Ectodermal cell (in vitro differentiated cells): ENCODE results near the gene TMEM184B.
A peak's percentile ranks its signal among the peaks of the same experiment; 100 is the strongest.

Source experiments
- H3K27ac ChIP-seq: 2 replicates; pipeline ENCODE4 v1.7.0; 2013; ENCODE audit warnings: mild to moderate bottlenecking, low read depth, low read length; ENCODE audit not compliant: insufficient read depth, poor library complexity, severe bottlenecking
- H3K27me3 ChIP-seq: 2 replicates; pipeline ENCODE4 v1.7.0; 2013; ENCODE audit warnings: mild to moderate bottlenecking, low read length; ENCODE audit not compliant: insufficient read depth, control insufficient read depth, poor library complexity, severe bottlenecking
- H3K36me3 ChIP-seq: one replicate; pipeline ENCODE4 v1.7.0; 2013; ENCODE audit warnings: low read length; ENCODE audit not compliant: control insufficient read depth, insufficient read depth
- H3K4me1 ChIP-seq: one replicate; pipeline ENCODE4 v1.7.0; 2013; ENCODE audit warnings: low read length; ENCODE audit not compliant: control insufficient read depth, insufficient read depth
- H3K4me3 ChIP-seq: 2 replicates; pipeline ENCODE4 v1.7.0; 2013; ENCODE audit warnings: low read depth, low read length, control low read depth; ENCODE audit not compliant: insufficient read depth
- H3K9me3 ChIP-seq: 2 replicates; pipeline ENCODE4 v1.7.0; 2013; ENCODE audit warnings: mild to moderate bottlenecking, low read length, moderate library complexity; ENCODE audit not compliant: control insufficient read depth
- WGBS, 2 experiments: methylation state at CpG; one replicate each; pipeline ENCODE4 v1.1.7; 2013; ENCODE audit warnings: missing lambda C conversion rate in 2 of 2; 5-methylcytosine and 5-hydroxymethylcytosine counted together

The TMEM184B gene

DNA sequence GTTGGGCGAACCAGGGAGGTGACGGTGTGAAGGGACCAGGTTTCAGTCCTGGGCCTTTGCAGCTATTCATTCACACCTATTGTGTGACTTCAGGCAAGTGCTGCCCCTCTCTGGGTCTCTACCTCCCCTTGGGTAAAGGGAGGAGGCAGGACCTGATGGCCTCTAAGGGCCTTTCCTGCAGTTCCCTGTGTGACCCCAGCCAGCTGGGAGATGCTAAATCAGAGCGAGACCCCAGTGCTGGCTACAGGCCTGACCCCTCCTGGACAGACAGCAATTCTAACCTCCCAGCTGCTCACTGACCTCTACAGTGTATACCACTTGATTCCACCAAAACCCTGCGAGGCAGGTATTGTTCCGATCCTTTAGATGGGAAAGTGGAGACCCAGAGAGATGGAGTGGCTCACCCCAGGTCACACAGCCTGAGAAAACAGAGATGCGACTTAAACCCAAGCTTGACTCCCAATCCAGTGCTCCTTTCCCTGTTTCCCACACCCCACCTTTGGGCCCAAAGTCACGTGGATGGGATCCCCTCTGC lies 64.8 kb downstream of the TMEM184B start:
- H3K36me3 ChIP-seq: no peaks in the 10 kb centered on the region
- H3K27ac ChIP-seq: no peak overlapping the region
- no peak overlapping the region for H3K4me3 ChIP-seq
- H3K27me3 ChIP-seq: peaks cover 23% of the 10 kb centered on the region
- no peaks in the 10 kb centered on the region for H3K9me3 ChIP-seq
- 91 to 95% methylated on average over 7 of the region's 7 CpGs for WGBS, 2 experiments
- H3K4me1 ChIP-seq: peaks cover 3% of the 10 kb centered on the region

DNA sequence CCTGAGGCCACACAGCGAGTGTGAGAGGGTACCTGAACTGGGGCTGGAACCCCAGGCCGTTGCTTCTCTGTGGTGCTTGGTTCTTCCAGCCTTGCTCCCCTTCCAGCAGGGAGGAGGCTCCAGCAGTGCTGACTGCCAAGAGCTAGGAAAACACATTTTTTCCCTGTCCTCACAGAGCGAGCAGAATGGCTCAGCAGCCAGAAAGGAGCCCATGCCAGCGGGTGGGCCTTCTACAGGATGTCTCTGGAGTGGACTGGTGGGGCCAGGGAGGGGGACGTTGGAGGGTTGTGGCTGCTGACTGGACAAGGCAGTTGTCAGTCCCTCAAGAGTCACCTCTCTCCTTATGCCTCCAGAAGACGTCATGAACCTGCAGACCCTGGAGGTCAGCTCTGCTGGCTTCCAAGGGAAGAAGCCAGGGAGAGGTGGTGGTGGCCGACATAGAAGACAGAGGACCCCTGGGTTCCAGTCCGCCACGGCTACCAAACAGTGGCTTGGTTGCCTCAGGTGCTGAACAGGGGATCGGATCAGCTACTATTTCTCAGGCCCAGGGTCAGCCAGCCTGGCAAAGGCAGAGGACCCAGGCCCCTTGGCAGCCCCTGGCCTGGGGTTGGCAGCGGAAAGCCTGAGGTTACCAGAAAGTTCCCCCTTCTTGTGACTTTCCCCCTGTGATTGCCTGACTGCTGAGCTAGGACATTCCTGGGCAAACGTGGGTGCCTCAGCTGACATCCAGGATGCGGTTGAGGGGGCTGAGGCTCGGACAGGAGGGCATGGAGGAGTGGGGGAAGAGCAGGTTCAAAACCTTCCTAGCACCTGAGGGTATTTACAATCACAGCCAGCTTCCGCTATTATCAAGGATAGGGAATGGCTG lies 67.3 kb downstream of the TMEM184B start:
- H3K27me3 ChIP-seq: peaks cover 46% of the 10 kb centered on the region
- no peak overlapping the region for H3K4me3 ChIP-seq
- peaks cover 8% of the 10 kb centered on the region for H3K4me1 ChIP-seq

DNA sequence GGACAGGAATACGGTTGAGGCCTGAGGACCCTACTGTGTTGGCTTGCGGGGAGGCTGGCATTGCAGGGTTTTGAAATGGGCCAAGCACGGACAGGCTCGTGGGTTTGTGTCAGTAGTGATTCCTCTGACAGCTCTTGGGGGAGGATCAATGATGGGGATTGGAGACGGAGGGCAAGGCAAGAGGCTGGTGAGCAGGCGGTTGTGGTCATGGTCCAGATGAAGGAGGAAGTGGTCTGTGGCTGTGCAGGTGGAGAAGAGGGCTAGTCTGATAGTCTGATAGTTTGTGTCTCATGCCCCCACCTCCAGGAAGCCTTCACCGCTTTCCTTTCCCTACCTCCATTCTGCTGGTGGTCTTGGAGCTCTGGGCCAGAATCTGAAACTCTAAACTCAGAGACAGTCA lies 68.0 kb downstream of the TMEM184B start:
- Histone ChIP-seq H3K36me3 (no peaks in the 10 kb centered on the region), H3K27ac (no peak overlapping the region), H3K4me1 (peaks cover 8% of the 10 kb centered on the region), H3K9me3 (no peaks in the 10 kb centered on the region), H3K27me3 (peaks cover 50% of the 10 kb centered on the region), H3K4me3 (no peak overlapping the region)
- 90 to 91% methylated on average over 7 of the region's 7 CpGs for WGBS, 2 experiments

More for the DNA sequence above, 67.3 kb downstream of the TMEM184B start:
- Histone ChIP-seq H3K9me3 (no peaks in the 10 kb centered on the region), H3K36me3 (no peaks in the 10 kb centered on the region), H3K27ac (no peak overlapping the region)
- 87 to 88% methylated on average over 15 of the region's 15 CpGs for WGBS, 2 experiments

DNA sequence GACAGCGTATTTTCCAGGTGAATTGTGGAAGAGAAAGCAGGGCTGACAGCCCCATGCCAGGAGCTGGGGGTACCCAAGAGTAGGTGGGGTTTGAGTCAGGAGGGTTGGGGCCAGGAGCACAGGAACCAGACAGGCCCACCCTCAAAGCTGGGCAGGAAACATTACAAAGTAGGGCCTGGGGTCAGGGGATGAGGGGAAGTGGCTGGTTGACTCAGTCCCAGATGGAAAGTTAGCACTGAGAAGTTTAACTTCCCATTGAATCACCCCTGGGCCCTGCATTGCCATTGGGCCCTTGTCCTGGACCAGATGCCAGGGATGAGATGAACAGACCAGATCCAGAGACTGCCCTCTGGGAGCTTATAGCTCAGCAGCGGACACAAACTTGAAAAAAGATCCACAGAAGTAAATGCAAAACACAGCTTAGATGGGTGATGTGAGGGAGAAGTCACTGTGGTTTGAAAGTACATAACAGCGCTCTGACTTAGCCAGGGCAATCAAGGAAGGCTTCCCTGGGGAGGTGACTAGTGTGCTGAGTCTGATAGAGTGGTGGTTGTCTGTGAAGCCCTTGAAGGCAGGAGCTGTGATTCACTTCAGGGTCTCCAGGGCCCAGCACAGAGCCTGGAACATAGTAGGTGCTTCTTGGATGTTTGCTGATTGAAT lies 68.8 kb downstream of the TMEM184B start:
- Histone ChIP-seq H3K4me1 (peaks cover 8% of the 10 kb centered on the region), H3K36me3 (no peaks in the 10 kb centered on the region), H3K4me3 (no peak overlapping the region), H3K27me3 (peaks cover 50% of the 10 kb centered on the region), H3K9me3 (no peaks in the 10 kb centered on the region), H3K27ac (no peak overlapping the region)
- WGBS, 2 experiments: 92 to 95% methylated on average over 3 of the region's 3 CpGs

DNA sequence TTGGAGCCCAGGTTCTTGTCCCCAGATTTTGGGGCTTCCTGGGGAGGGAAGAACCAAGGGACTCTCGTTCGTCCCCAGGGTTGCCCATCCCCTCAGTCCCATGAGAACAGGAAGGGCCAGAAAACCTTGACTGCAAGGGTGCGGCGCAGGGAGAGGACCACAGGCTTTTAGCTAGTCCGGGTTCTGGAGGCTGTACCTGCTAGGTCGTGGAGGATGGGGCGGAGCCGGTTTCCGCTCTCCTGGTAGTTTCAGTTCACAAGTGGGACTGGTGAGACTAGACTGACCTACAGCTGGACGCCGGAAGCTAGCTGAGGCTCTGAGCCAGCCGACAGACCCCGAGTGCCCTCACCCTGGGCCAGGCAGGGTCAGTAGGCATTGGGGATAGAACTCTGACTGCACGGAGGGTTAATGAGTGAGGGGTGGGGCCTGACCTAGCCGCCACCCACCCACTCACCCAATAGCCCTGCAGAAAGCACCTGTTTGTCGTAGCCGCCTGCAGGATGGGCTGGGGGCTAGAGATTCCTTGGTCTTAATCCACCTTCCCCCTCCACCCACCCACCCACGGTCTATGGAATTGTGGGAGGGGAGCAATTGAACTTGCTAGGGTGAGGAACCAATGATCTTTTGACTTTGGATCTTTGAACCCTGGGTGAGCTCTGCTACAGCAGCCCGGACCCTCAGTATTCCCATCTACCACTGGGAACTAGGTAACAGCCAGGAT lies 69.6 kb downstream of the TMEM184B start:
- H3K27me3 ChIP-seq: peaks cover 50% of the 10 kb centered on the region
- H3K9me3 ChIP-seq: no peaks in the 10 kb centered on the region
- peak overlapping the region; percentile 55 for H3K4me3 ChIP-seq
- H3K27ac ChIP-seq: no peak overlapping the region
- 14 to 17% methylated on average over 15 to 18 of the region's 19 CpGs for WGBS, 2 experiments
- peaks cover 8% of the 10 kb centered on the region for H3K4me1 ChIP-seq
- H3K36me3 ChIP-seq: no peaks in the 10 kb centered on the region

DNA sequence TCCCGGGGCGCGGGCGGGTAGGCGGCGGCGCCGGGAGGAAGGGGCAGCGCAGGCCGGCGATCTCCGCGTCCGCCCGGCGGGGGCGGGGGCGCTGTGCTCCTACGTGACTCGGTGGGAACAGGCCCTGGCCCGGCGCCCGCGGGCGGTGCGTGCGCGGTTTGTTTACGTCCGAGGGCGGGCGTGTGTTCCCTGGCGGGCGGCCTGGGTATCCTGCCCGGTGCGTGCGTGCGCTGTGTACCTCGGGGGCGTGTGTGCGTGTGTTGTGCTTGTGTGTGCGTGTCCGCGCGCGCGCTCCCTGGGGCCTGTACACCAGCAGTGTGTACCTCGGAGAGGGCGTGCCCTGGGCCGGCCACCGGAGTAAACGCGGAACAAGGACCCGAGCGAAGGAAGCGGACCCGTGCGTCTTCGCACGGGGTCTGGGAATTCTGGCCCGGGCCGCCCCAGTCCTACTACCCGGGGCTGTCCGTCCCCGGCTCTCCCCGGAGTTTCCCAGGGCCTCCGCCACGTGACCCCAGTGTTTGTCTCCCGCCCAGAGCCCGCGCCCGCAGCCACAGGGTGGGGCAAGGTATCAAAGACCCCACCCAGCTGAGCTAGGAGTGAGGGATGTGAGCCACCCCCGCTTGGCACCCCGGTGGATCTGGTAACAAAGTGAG lies 70.2 kb downstream of the TMEM184B start:
- H3K4me3 ChIP-seq: peak overlapping the region; percentile 55
- no peaks in the 10 kb centered on the region for H3K36me3 ChIP-seq
- peaks cover 50% of the 10 kb centered on the region for H3K27me3 ChIP-seq
- WGBS, 2 experiments: 1% methylated on average over 74 of the region's 74 CpGs
- peaks cover 8% of the 10 kb centered on the region for H3K4me1 ChIP-seq
- no peak overlapping the region for H3K27ac ChIP-seq
- no peaks in the 10 kb centered on the region for H3K9me3 ChIP-seq

DNA sequence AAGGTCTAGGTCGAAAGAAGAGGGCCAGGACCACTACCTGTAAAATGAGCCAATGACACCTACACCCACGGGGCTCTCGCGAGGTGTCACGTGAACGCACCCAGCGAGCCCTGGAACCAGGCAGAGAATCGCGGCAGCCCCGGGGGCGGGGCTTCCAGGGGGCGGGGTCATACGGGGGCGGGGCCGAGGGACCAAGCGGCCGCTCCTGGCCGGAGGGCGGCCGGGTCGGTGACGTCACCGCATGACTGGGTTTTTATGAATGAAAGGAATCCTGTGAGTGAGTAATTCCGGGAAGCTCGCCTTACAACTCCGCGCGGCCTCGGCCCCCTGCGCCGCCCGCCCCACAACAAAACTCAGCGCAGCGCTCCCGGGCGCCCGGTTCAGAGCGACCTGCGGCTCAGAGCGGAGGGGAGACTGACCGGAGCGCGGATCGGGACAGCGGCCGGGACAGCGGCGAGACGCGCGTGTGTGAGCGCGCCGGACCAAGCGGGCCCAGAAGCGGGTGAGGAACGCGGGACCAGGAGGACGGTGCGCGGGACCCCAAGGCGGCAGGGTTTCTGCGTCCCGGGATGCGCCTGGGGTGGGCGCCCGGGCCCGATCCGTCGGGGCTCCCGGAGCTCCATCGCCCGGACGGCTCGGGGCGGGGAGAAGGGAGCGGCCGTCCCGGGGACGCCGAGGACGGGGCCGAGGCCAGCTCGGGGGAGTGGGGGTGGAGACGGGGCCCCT lies 70.9 kb downstream of the TMEM184B start, which contains the start of gene MAFF:
TSS of gene MAFF (plus strand) at position 284 of the 726 bp plus-strand sequence. CDS start 11,860 bp downstream, outside the sequence.
- H3K27ac ChIP-seq: peak within 1 kb of the TSS; percentile 72
- no peaks in the 10 kb centered on the region for H3K36me3 ChIP-seq
- H3K4me3 ChIP-seq: peak within 1 kb of the TSS; percentile 55
- no peaks in the 10 kb centered on the region for H3K9me3 ChIP-seq
- peaks cover 8% of the 10 kb centered on the region for H3K4me1 ChIP-seq
- 0% methylated on average over 85 of the region's 85 CpGs for WGBS, 2 experiments
- H3K27me3 ChIP-seq: peaks cover 50% of the 10 kb centered on the region

DNA sequence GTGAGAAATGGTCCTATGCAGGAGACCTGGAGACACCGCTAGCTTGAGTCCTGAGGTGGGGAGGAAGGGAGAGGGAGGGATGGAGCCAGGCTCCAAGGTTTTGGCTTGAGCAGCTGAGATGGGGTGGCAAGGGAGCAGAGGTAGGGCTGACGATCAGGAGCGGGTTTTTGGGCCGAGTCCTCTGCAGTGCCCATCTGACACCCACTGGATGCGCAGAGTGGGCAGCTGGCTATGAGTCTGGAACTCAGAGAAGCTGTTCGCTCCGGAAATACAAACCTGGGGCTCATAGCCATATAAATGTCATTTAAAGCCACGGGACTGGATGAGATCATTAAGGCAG lies 71.5 kb downstream of the TMEM184B start:
- Histone ChIP-seq H3K36me3 (no peaks in the 10 kb centered on the region), H3K27ac (no peak overlapping the region), H3K4me1 (peaks cover 8% of the 10 kb centered on the region), H3K4me3 (peak overlapping the region; percentile 55), H3K9me3 (no peaks in the 10 kb centered on the region), H3K27me3 (peaks cover 50% of the 10 kb centered on the region)
- WGBS, 2 experiments: 29 to 36% methylated on average over 8 of the region's 8 CpGs

DNA sequence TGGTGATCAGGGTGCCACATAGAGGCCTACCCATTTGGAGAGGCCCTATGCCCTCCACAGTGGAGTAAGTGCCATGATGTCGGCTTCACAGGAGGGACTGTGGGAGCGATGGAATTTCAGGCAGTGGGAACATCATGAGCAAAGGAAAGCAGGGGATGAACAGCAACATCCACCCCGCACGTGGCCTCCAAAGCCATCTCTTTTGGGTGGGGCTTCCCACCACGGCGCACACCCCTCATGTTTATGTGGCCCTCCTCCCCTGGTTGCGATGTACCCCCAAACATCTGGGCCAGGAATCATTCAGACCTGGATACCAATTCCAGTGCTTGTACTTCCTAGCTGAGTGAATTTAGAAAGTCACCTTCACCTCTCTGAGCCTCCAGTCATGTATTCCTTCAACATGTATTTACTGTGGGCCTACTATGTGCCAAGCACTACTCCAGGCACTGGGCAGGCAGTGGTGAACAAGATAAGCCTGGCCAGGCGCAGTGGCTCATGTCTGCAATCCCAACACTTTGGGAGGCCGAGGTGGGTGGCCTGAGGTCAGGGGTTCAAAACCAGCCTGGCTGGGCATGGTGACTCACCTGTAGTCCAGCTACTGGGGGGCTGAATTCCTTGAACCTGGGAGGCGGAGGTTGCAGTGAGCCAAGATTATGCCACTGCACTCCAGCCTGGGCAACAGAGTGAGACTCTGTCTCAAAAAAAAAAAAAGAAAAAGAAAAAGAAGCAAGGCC lies 72.8 kb downstream of the TMEM184B start:
- Histone ChIP-seq H3K27ac (no peak overlapping the region), H3K9me3 (no peaks in the 10 kb centered on the region), H3K27me3 (peaks cover 45% of the 10 kb centered on the region), H3K4me3 (no peak overlapping the region), H3K4me1 (peaks cover 8% of the 10 kb centered on the region), H3K36me3 (no peaks in the 10 kb centered on the region)
- WGBS, 2 experiments: 87 to 89% methylated on average over 10 of the region's 10 CpGs
